ENCODE results near the gene CTNND1.
A peak's percentile ranks its signal among the peaks of the same experiment; 100 is the strongest.

- TF ChIP-seq MAFK (IDR thresholded peaks at IDR 0.05; ENCODE audit: low read depth, low read length): no peak
- TF ChIP-seq SMC3 (IDR thresholded peaks at IDR 0.05; ENCODE audit: low read depth, low read length): peak; percentile 70
- TF ChIP-seq, protein P1, sequence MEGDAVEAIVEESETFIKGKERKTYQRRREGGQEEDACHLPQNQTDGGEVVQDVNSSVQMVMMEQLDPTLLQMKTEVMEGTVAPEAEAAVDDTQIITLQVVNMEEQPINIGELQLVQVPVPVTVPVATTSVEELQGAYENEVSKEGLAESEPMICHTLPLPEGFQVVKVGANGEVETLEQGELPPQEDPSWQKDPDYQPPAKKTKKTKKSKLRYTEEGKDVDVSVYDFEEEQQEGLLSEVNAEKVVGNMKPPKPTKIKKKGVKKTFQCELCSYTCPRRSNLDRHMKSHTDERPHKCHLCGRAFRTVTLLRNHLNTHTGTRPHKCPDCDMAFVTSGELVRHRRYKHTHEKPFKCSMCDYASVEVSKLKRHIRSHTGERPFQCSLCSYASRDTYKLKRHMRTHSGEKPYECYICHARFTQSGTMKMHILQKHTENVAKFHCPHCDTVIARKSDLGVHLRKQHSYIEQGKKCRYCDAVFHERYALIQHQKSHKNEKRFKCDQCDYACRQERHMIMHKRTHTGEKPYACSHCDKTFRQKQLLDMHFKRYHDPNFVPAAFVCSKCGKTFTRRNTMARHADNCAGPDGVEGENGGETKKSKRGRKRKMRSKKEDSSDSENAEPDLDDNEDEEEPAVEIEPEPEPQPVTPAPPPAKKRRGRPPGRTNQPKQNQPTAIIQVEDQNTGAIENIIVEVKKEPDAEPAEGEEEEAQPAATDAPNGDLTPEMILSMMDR (conservative IDR thresholded peaks at IDR 0.05; ENCODE audit: low read depth, low read length): peak; percentile 58
- no peak for TF ChIP-seq RFX5 (IDR thresholded peaks at IDR 0.05; ENCODE audit: low read depth, low read length)
- no peak for TF ChIP-seq POLR2A (IDR thresholded peaks at IDR 0.05; ENCODE audit: low read depth, low read length)
- TF ChIP-seq FOS (IDR thresholded peaks at IDR 0.05; ENCODE audit: low read depth, low read length): no peak
- no peak for TF ChIP-seq BHLHE40 (IDR thresholded peaks at IDR 0.05; ENCODE audit: low read depth, low read length)
- no peak for TF ChIP-seq CEBPB (IDR thresholded peaks at IDR 0.05; ENCODE audit: low read depth, low read length)
- peak; percentile 64 for TF ChIP-seq RAD21 (IDR thresholded peaks at IDR 0.05; ENCODE audit: low read length)
- no peak for TF ChIP-seq RCOR1 (IDR thresholded peaks at IDR 0.05; ENCODE audit: insufficient replicate concordance, low read length)
- TF ChIP-seq, protein P2, sequence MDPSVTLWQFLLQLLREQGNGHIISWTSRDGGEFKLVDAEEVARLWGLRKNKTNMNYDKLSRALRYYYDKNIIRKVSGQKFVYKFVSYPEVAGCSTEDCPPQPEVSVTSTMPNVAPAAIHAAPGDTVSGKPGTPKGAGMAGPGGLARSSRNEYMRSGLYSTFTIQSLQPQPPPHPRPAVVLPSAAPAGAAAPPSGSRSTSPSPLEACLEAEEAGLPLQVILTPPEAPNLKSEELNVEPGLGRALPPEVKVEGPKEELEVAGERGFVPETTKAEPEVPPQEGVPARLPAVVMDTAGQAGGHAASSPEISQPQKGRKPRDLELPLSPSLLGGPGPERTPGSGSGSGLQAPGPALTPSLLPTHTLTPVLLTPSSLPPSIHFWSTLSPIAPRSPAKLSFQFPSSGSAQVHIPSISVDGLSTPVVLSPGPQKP (IDR thresholded peaks at IDR 0.05; ENCODE audit: borderline replicate concordance, low read depth, low read length): no peak
Observed at GRCh38 chr11:57751676-57752253, 9.8 kb upstream of the CTNND1 start, which contains the start of gene BTBD18.

All from IMR-90 (cell line).